ENCODE data around the gene DIP2C.

Gene DIP2C

GRCh38 chr10:283916-284356, 405.5 kb downstream of the DIP2C start:
- ChIA-PET CTCF (interaction anchor here (0.6 kb wide), 1 partner anchor 28 kb away, joined by 3 read pairs; no protein-coding TSS in a partner anchor), POLR2A (no interaction called here)
- TF ChIP-seq SP1 (IDR thresholded peaks at IDR 0.05) = no peak
- TF ChIP-seq L3MBTL2 (conservative IDR thresholded peaks at IDR 0.05) = no peak
- TF ChIP-seq FOXA1 (IDR thresholded peaks at IDR 0.05) = no peak
- TF ChIP-seq TARDBP (IDR thresholded peaks at IDR 0.05) = no peak
- TF ChIP-seq ZNF384 (IDR thresholded peaks at IDR 0.05) = no peak
- no peak for TF ChIP-seq PKNOX1 (IDR thresholded peaks at IDR 0.05)
- TF ChIP-seq SUZ12 (IDR thresholded peaks at IDR 0.05) = no peak
- TF ChIP-seq HDGF (IDR thresholded peaks at IDR 0.05; ENCODE audit: borderline replicate concordance) = no peak
- TF ChIP-seq ELF4 (IDR thresholded peaks at IDR 0.05) = no peak
- no peak for TF ChIP-seq NFRKB (IDR thresholded peaks at IDR 0.05)
- TF ChIP-seq ARNT (IDR thresholded peaks at IDR 0.05) = no peak
- no peak for TF ChIP-seq BHLHE40 (IDR thresholded peaks at IDR 0.05; ENCODE audit: borderline replicate concordance)
- no peak for DNase-seq (ENCODE audit: extremely low spot score)

- no peak for DNase-seq (ENCODE audit: extremely low spot score)
- TF ChIP-seq SP1 (IDR thresholded peaks at IDR 0.05) (no peak), L3MBTL2 (conservative IDR thresholded peaks at IDR 0.05) (no peak), LEF1 (IDR thresholded peaks at IDR 0.05; ENCODE audit: borderline replicate concordance) (no peak), FOXK2 (IDR thresholded peaks at IDR 0.05) (no peak), HDGF (IDR thresholded peaks at IDR 0.05; ENCODE audit: borderline replicate concordance) (no peak), TARDBP (IDR thresholded peaks at IDR 0.05) (no peak), NFRKB (IDR thresholded peaks at IDR 0.05) (no peak), PKNOX1 (IDR thresholded peaks at IDR 0.05) (no peak), CTBP1 (IDR thresholded peaks at IDR 0.05; ENCODE audit: borderline replicate concordance) (no peak), FOXM1 (IDR thresholded peaks at IDR 0.05; ENCODE audit: borderline replicate concordance) (no peak), SUZ12 (IDR thresholded peaks at IDR 0.05) (no peak)
- ChIA-PET CTCF (no interaction called here), POLR2A (no interaction called here)
Observed at GRCh38 chr10:283140-283479, 406.4 kb downstream of the DIP2C start.

GRCh38 chr10:282294-283139, 407.0 kb downstream of the DIP2C start:
- TF ChIP-seq BHLHE40 (IDR thresholded peaks at IDR 0.05; ENCODE audit: borderline replicate concordance) (no peak), SUZ12 (IDR thresholded peaks at IDR 0.05) (no peak), FOXM1 (IDR thresholded peaks at IDR 0.05; ENCODE audit: borderline replicate concordance) (no peak), ARNT (IDR thresholded peaks at IDR 0.05) (no peak), ZNF384 (IDR thresholded peaks at IDR 0.05) (no peak), PKNOX1 (IDR thresholded peaks at IDR 0.05) (no peak), TARDBP (IDR thresholded peaks at IDR 0.05) (no peak), NFRKB (IDR thresholded peaks at IDR 0.05) (no peak), CTBP1 (IDR thresholded peaks at IDR 0.05; ENCODE audit: borderline replicate concordance) (no peak), ELF4 (IDR thresholded peaks at IDR 0.05) (no peak), FOXA1 (IDR thresholded peaks at IDR 0.05) (no peak), LEF1 (IDR thresholded peaks at IDR 0.05; ENCODE audit: borderline replicate concordance) (no peak), FOXK2 (IDR thresholded peaks at IDR 0.05) (no peak), HDGF (IDR thresholded peaks at IDR 0.05; ENCODE audit: borderline replicate concordance) (no peak), L3MBTL2 (conservative IDR thresholded peaks at IDR 0.05) (no peak), SP1 (IDR thresholded peaks at IDR 0.05) (no peak)
- ChIA-PET CTCF (no interaction called here), POLR2A (no interaction called here)
- DNase-seq (ENCODE audit: extremely low spot score) = no peak

- ChIA-PET CTCF (interaction anchor here (0.6 kb wide), 1 partner anchor 29 kb away, joined by 3 read pairs; no protein-coding TSS in a partner anchor), POLR2A (no interaction called here)
- TF ChIP-seq ELF4 (IDR thresholded peaks at IDR 0.05) = no peak
- TF ChIP-seq LEF1 (IDR thresholded peaks at IDR 0.05; ENCODE audit: borderline replicate concordance) = no peak
- no peak for TF ChIP-seq NFRKB (IDR thresholded peaks at IDR 0.05)
- no peak for TF ChIP-seq SP1 (IDR thresholded peaks at IDR 0.05)
- TF ChIP-seq L3MBTL2 (conservative IDR thresholded peaks at IDR 0.05) = no peak
- no peak for TF ChIP-seq ZNF384 (IDR thresholded peaks at IDR 0.05)
- TF ChIP-seq CTBP1 (IDR thresholded peaks at IDR 0.05; ENCODE audit: borderline replicate concordance) = no peak
- no peak for TF ChIP-seq FOXK2 (IDR thresholded peaks at IDR 0.05)
- TF ChIP-seq FOXM1 (IDR thresholded peaks at IDR 0.05; ENCODE audit: borderline replicate concordance) = no peak
- TF ChIP-seq PKNOX1 (IDR thresholded peaks at IDR 0.05) = no peak
- TF ChIP-seq ARNT (IDR thresholded peaks at IDR 0.05) = no peak
- no peak for TF ChIP-seq BHLHE40 (IDR thresholded peaks at IDR 0.05; ENCODE audit: borderline replicate concordance)
- DNase-seq (ENCODE audit: extremely low spot score) = no peak
Observed at GRCh38 chr10:279655-280054, 409.8 kb downstream of the DIP2C start.

GRCh38 chr10:279232-279631, 410.2 kb downstream of the DIP2C start:
- POLR2A ChIA-PET = no interaction called here

More at GRCh38 chr10:279232-279631, 410.2 kb downstream of the DIP2C start:
- DNase-seq (ENCODE audit: extremely low spot score) = no peak
- CTCF ChIA-PET = interaction anchor here (0.6 kb wide), 1 partner anchor 29 kb away, joined by 3 read pairs; no protein-coding TSS in a partner anchor
- TF ChIP-seq L3MBTL2 (conservative IDR thresholded peaks at IDR 0.05) = no peak
- TF ChIP-seq BHLHE40 (IDR thresholded peaks at IDR 0.05; ENCODE audit: borderline replicate concordance) = no peak
- TF ChIP-seq TARDBP (IDR thresholded peaks at IDR 0.05) = no peak
- no peak for TF ChIP-seq SP1 (IDR thresholded peaks at IDR 0.05)
- TF ChIP-seq HDGF (IDR thresholded peaks at IDR 0.05; ENCODE audit: borderline replicate concordance) = no peak
- TF ChIP-seq FOXK2 (IDR thresholded peaks at IDR 0.05) = no peak
- no peak for TF ChIP-seq FOXA1 (IDR thresholded peaks at IDR 0.05)
- TF ChIP-seq ZNF384 (IDR thresholded peaks at IDR 0.05) = no peak

Data from HEK293T (cell line).